ENCODE data around the gene GAGE10. TPM values are rescaled to one million over a fixed set of nuclear protein-coding genes. Genes with fewer than 3 reads are reported as not detected.
"Not testable (repeated sequence)": the region's sequence is repeated elsewhere in the genome, so short reads cannot be mapped to it uniquely, and the experiment has no call there.

The GAGE10 gene
- total and polyA plus RNA-seq, 2 donors (not counting 1 experiment from before 2014, with no cell fraction given), result not detected

DNA sequence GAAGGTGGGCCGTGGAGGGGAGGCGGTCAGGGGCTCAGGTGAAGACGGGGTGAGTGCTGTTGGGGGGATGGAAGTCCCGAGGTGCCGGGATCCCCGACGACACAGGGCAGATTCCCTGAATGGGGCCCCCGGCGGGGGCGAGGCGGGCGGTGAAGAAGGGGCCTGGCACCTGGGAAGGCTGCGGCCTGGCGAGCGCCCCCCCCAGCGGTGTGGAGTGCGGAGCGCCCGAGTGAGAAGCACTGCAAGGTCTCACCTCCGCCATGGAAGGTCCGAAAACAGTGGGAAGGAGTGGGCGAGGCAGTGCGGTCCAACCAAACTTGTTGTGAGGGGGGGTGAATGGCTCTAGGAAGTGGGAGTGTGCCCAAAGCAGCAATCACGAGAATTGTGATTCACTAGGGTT lies 38.0 kb downstream of the GAGE10 start:
- H3K27me3 ChIP-seq (replicated peaks in 1 of 4; ENCODE audit: control extremely low read depth in 1 of 4, control insufficient read depth in 3 of 4, insufficient read depth in 4 of 4, low read length in 3 of 4); H3K4me3 ChIP-seq (ENCODE audit: control extremely low read depth in 1 of 5, extremely low read depth in 1 of 5, insufficient read depth in 1 of 5, low read depth in 2 of 5, low read length in 4 of 5); H3K27ac ChIP-seq (ENCODE audit: low read length in 2 of 2); intact Hi-C loops (cut with micrococcal nuclease); H3K9ac ChIP-seq (ENCODE audit: low read length); CTCF ChIA-PET; H3K4me1 ChIP-seq (ENCODE audit: control insufficient read depth in 2 of 2, insufficient read depth in 2 of 2, low read length in 2 of 2); POLR2A ChIA-PET; DNase-seq; H3K4me1 Mint-ChIP-seq; H3K4me3 Mint-ChIP-seq; H3K27ac Mint-ChIP-seq; H3K79me2 ChIP-seq (ENCODE audit: control insufficient read depth, insufficient read depth, low read length); H3K4me2 ChIP-seq (replicated peaks; ENCODE audit: low read depth, low read length, poor library complexity, severe bottlenecking); H4K20me1 ChIP-seq (ENCODE audit: control insufficient read depth, insufficient read depth, low read length, poor library complexity, severe bottlenecking); ATAC-seq (ENCODE audit: low read depth); H3K9me3 ChIP-seq (ENCODE audit: control extremely low read depth in 1 of 3, control insufficient read depth in 2 of 3, insufficient read depth in 1 of 3, low read length in 2 of 3); H3K9me3 Mint-ChIP-seq (ENCODE audit: insufficient read depth); H2AFZ ChIP-seq (ENCODE audit: insufficient read depth, low read depth, low read length, poor library complexity, severe bottlenecking); H3K27me3 Mint-ChIP-seq; H3K36me3 ChIP-seq (replicated peaks in 1 of 2; ENCODE audit: control extremely low read depth in 1 of 2, control insufficient read depth in 1 of 2, extremely low read depth in 1 of 2, insufficient read depth in 2 of 2, low read length in 1 of 2): not testable (repeated sequence)
- no CpG with 5 or more reads among the region's 24 CpGs for WGBS (ENCODE audit: insufficient coverage)

DNA sequence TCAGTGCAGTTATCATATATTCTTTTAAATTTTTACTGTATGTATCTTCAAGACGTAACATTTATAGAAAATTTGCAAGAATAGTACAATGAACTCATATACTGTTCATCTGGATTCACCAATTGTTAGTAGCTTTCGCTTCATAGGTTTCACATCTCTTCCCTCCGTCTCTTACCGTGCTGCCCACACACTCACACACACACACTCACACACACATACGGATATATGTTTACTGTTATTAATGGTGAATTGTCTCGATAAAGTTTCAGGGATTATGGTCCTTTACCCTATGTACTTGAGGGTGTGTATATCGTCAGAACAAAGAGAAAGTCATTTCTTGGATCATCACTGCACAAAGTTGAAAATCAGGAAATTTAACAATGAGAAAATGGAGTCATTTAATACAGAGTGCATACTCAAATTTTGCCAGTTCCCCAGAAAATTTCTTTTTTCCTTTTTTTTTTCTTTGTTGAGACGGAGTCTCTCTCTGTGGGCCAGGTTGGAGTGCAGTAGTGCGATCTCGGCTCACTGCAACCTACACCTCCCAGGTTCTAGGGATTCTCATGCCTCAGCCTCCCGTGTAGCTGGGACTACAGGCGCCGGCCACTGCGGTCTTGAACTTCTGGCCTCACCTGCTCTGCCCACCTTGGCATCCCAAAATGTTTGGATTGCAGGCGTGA lies 41.2 kb downstream of the GAGE10 start:
- no CpG with 5 or more reads among the region's 15 CpGs for WGBS (ENCODE audit: insufficient coverage)
- H3K79me2 ChIP-seq (ENCODE audit: control insufficient read depth, insufficient read depth, low read length); H3K4me3 Mint-ChIP-seq; H3K4me1 Mint-ChIP-seq; H3K9me3 ChIP-seq (ENCODE audit: control extremely low read depth in 1 of 3, control insufficient read depth in 2 of 3, insufficient read depth in 1 of 3, low read length in 2 of 3); POLR2A ChIA-PET; ATAC-seq (ENCODE audit: low read depth); H2AFZ ChIP-seq (ENCODE audit: insufficient read depth, low read depth, low read length, poor library complexity, severe bottlenecking); H3K27me3 ChIP-seq (replicated peaks in 1 of 4; ENCODE audit: control extremely low read depth in 1 of 4, control insufficient read depth in 3 of 4, insufficient read depth in 4 of 4, low read length in 3 of 4); H3K4me2 ChIP-seq (replicated peaks; ENCODE audit: low read depth, low read length, poor library complexity, severe bottlenecking); H4K20me1 ChIP-seq (ENCODE audit: control insufficient read depth, insufficient read depth, low read length, poor library complexity, severe bottlenecking); H3K27ac ChIP-seq (ENCODE audit: low read length in 2 of 2); H3K27ac Mint-ChIP-seq; DNase-seq; H3K4me1 ChIP-seq (ENCODE audit: control insufficient read depth in 2 of 2, insufficient read depth in 2 of 2, low read length in 2 of 2); H3K36me3 ChIP-seq (replicated peaks in 1 of 2; ENCODE audit: control extremely low read depth in 1 of 2, control insufficient read depth in 1 of 2, extremely low read depth in 1 of 2, insufficient read depth in 2 of 2, low read length in 1 of 2); H3K9ac ChIP-seq (ENCODE audit: low read length); H3K27me3 Mint-ChIP-seq; H3K9me3 Mint-ChIP-seq (ENCODE audit: insufficient read depth); intact Hi-C loops (cut with micrococcal nuclease); CTCF ChIA-PET; H3K4me3 ChIP-seq (ENCODE audit: control extremely low read depth in 1 of 5, extremely low read depth in 1 of 5, insufficient read depth in 1 of 5, low read depth in 2 of 5, low read length in 4 of 5): not testable (repeated sequence)

DNA sequence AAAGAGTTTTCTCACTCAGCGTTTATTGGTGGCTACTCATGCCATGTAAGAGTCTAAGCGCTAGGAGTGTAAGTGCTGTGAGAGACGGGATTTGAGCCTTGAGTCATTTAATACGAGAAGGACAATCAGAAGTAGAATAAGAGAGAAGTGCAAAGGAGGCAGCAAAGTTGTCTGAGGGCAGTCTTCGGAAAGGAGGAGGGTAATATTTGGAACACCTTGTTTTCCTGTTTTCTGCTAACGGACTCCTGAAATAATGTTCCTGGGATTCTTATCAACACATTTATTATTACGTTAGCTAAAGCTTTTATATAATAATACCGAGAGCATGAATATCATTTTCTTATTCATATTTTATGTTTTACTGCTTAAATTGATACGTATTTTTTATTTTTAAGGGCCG lies 42.0 kb downstream of the GAGE10 start:
- POLR2A ChIA-PET; H3K27me3 Mint-ChIP-seq; H2AFZ ChIP-seq (ENCODE audit: insufficient read depth, low read depth, low read length, poor library complexity, severe bottlenecking); H3K9me3 ChIP-seq (ENCODE audit: control extremely low read depth in 1 of 3, control insufficient read depth in 2 of 3, insufficient read depth in 1 of 3, low read length in 2 of 3); H3K27ac Mint-ChIP-seq; CTCF ChIA-PET; H3K4me1 Mint-ChIP-seq; ATAC-seq (ENCODE audit: low read depth); H3K4me1 ChIP-seq (ENCODE audit: control insufficient read depth in 2 of 2, insufficient read depth in 2 of 2, low read length in 2 of 2); H3K4me3 Mint-ChIP-seq; H3K36me3 ChIP-seq (replicated peaks in 1 of 2; ENCODE audit: control extremely low read depth in 1 of 2, control insufficient read depth in 1 of 2, extremely low read depth in 1 of 2, insufficient read depth in 2 of 2, low read length in 1 of 2); H3K4me2 ChIP-seq (replicated peaks; ENCODE audit: low read depth, low read length, poor library complexity, severe bottlenecking); H3K27ac ChIP-seq (ENCODE audit: low read length in 2 of 2); H3K79me2 ChIP-seq (ENCODE audit: control insufficient read depth, insufficient read depth, low read length); H3K4me3 ChIP-seq (ENCODE audit: control extremely low read depth in 1 of 5, extremely low read depth in 1 of 5, insufficient read depth in 1 of 5, low read depth in 2 of 5, low read length in 4 of 5); intact Hi-C loops (cut with micrococcal nuclease); H4K20me1 ChIP-seq (ENCODE audit: control insufficient read depth, insufficient read depth, low read length, poor library complexity, severe bottlenecking); H3K9ac ChIP-seq (ENCODE audit: low read length); DNase-seq; H3K27me3 ChIP-seq (replicated peaks in 1 of 4; ENCODE audit: control extremely low read depth in 1 of 4, control insufficient read depth in 3 of 4, insufficient read depth in 4 of 4, low read length in 3 of 4); H3K9me3 Mint-ChIP-seq (ENCODE audit: insufficient read depth): not testable (repeated sequence)
- 86% methylated on average over 2 of the region's 10 CpGs for WGBS (ENCODE audit: insufficient coverage)

DNA sequence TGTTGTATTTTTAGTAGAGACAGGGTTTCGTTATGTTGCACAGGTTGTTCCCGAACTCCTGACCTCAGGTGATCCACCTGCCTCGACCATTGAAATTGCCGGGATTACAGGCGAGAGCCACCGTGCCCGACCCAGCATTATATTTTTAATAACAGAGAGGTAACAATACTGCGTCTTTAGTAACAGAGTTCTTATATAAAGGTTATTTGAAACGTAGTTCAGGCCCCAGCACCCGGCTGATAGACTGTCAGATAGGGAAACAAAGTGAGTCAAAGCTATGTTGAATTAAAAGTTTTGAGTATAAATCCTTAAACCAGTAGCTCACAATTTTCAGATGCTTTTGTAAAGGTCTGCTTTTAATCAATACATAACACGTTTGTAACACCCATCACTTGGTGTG lies 42.7 kb downstream of the GAGE10 start:
- H3K27ac Mint-ChIP-seq; DNase-seq; ATAC-seq (ENCODE audit: low read depth); H3K4me3 ChIP-seq (ENCODE audit: control extremely low read depth in 1 of 5, extremely low read depth in 1 of 5, insufficient read depth in 1 of 5, low read depth in 2 of 5, low read length in 4 of 5); H3K4me1 Mint-ChIP-seq; intact Hi-C loops (cut with micrococcal nuclease); H3K27me3 Mint-ChIP-seq; H3K79me2 ChIP-seq (ENCODE audit: control insufficient read depth, insufficient read depth, low read length); H3K27me3 ChIP-seq (replicated peaks in 1 of 4; ENCODE audit: control extremely low read depth in 1 of 4, control insufficient read depth in 3 of 4, insufficient read depth in 4 of 4, low read length in 3 of 4); H3K9ac ChIP-seq (ENCODE audit: low read length); H4K20me1 ChIP-seq (ENCODE audit: control insufficient read depth, insufficient read depth, low read length, poor library complexity, severe bottlenecking); H3K27ac ChIP-seq (ENCODE audit: low read length in 2 of 2); H3K36me3 ChIP-seq (replicated peaks in 1 of 2; ENCODE audit: control extremely low read depth in 1 of 2, control insufficient read depth in 1 of 2, extremely low read depth in 1 of 2, insufficient read depth in 2 of 2, low read length in 1 of 2); H3K4me2 ChIP-seq (replicated peaks; ENCODE audit: low read depth, low read length, poor library complexity, severe bottlenecking); H3K4me3 Mint-ChIP-seq; H3K9me3 Mint-ChIP-seq (ENCODE audit: insufficient read depth); H3K9me3 ChIP-seq (ENCODE audit: control extremely low read depth in 1 of 3, control insufficient read depth in 2 of 3, insufficient read depth in 1 of 3, low read length in 2 of 3); H2AFZ ChIP-seq (ENCODE audit: insufficient read depth, low read depth, low read length, poor library complexity, severe bottlenecking); POLR2A ChIA-PET; H3K4me1 ChIP-seq (ENCODE audit: control insufficient read depth in 2 of 2, insufficient read depth in 2 of 2, low read length in 2 of 2); CTCF ChIA-PET: not testable (repeated sequence)
- WGBS (ENCODE audit: insufficient coverage), result 93% methylated on average over 6 of the region's 11 CpGs

All from B cell (primary cell).